SK-N-SH (cell line): ENCODE measurements around the gene FCHSD2. TPM values are rescaled to one million over a fixed set of nuclear protein-coding genes. Genes with fewer than 3 reads are reported as not detected.
A peak's percentile ranks its signal among the peaks of the same experiment; 100 is the strongest.

Source experiments
- CTCF ChIA-PET: fragments of 300-600, 350-600 bp; formaldehyde crosslinking; extraction: SDS; loops from one replicate; lab custom pipeline; 2021; lab: Yijun Ruan, JAX
- POLR2A ChIA-PET: fragments of 350-600 bp; sonication (Branson Sonifier 250); formaldehyde crosslinking; extraction: SDS; loops from one replicate; lab custom pipeline; 2020; ENCODE audit warnings: antibody characterized with exemption, inconsistent platforms; lab: Yijun Ruan, JAX
- DNase-seq: peaks from one replicate; pipeline ENCODE4 v3.0.0; 2012
- H2AFZ ChIP-seq: fragments of 200-600 bp; sonication (generic); 2 replicates; pipeline ENCODE4 v1.8.1; 2016; ENCODE audit warnings: antibody characterized with exemption, mild to moderate bottlenecking, low read depth
- H3F3A ChIP-seq: fragments of 200-600 bp; sonication (generic); replicated peaks from 2 replicates; pipeline ENCODE3; 2016; ENCODE audit warnings: antibody characterized with exemption, mild to moderate bottlenecking; ENCODE audit not compliant: insufficient read depth
- H3K27ac ChIP-seq, 2 experiments: fragments of 200-500 bp in 1 of 2; fragments of 200-600 bp in 1 of 2; sonication (Bioruptor generic) in 1 of 2; sonication (generic), shearing (Covaris generic) in 1 of 2; 2 replicates each; pipeline versions ENCODE4 v1.5.1 to v1.6.1; 2014 to 2016; ENCODE audit warnings: low read depth in 2 of 2, inconsistent platforms in 1 of 2, low read length in 1 of 2, mild to moderate bottlenecking in 1 of 2, mixed read lengths in 1 of 2
- H3K27me3 ChIP-seq: fragments of 200-600 bp; sonication (generic), shearing (Covaris generic); 2 replicates; pipeline ENCODE4 v1.6.1; 2016; ENCODE audit warnings: mixed run types; ENCODE audit not compliant: insufficient read depth
- H3K36me3 ChIP-seq, 2 experiments: fragments of 200-500 bp in 1 of 2; fragments of 200-600 bp in 1 of 2; sonication (Bioruptor generic) in 1 of 2; sonication (generic) in 1 of 2; replicated peaks in 1 of 2; 2 replicates each; pipeline versions ENCODE3 to v1.5.1; 2014 to 2016; ENCODE audit warnings: low read length in 1 of 2, mild to moderate bottlenecking in 1 of 2; ENCODE audit not compliant: insufficient read depth in 2 of 2, control insufficient read depth in 1 of 2
- H3K4me1 ChIP-seq, 2 experiments: fragments of 200-500 bp in 1 of 2; fragments of 200-600 bp in 1 of 2; sonication (Bioruptor generic) in 1 of 2; sonication (generic), shearing (Covaris generic) in 1 of 2; 2 replicates each; pipeline versions ENCODE4 v1.5.1 to v1.6.1; 2014 to 2016; ENCODE audit warnings: low read depth in 1 of 2, low read length in 1 of 2, mixed run types in 1 of 2; ENCODE audit not compliant: insufficient read depth in 2 of 2, control insufficient read depth in 1 of 2
- H3K4me2 ChIP-seq: fragments of 200-600 bp; sonication (generic), shearing (Covaris generic); 2 replicates; pipeline ENCODE4 v1.6.1; 2017; ENCODE audit warnings: mixed run types
- H3K4me3 ChIP-seq, 2 experiments: fragments of 200-500 bp in 1 of 2; fragments of 200-600 bp in 1 of 2; sonication (Bioruptor generic) in 1 of 2; sonication (generic), shearing (Covaris generic) in 1 of 2; 2 replicates each; pipeline versions ENCODE4 v1.5.1 to v1.8.1; 2014 to 2016; ENCODE audit warnings: low read depth in 2 of 2, inconsistent platforms in 1 of 2, low read length in 1 of 2, mild to moderate bottlenecking in 1 of 2, mixed read lengths in 1 of 2, moderate library complexity in 1 of 2
- H3K79me2 ChIP-seq: fragments of 200-600 bp; sonication (generic); 2 replicates; pipeline ENCODE4 v1.8.1; 2017; ENCODE audit warnings: mild to moderate bottlenecking; ENCODE audit not compliant: insufficient read depth
- H3K9ac ChIP-seq: fragments of 200-600 bp; sonication (generic); 2 replicates; pipeline ENCODE4 v1.6.1; 2017; ENCODE audit warnings: mixed run types
- H3K9me2 ChIP-seq: fragments of 200-600 bp; sonication (generic); 2 replicates; pipeline ENCODE4 v1.6.1; 2017; ENCODE audit warnings: mixed run types
- H3K9me3 ChIP-seq: fragments of 200-600 bp; sonication (generic); 2 replicates; pipeline ENCODE4 v1.6.1; 2017; ENCODE audit warnings: mixed run types, mild to moderate bottlenecking, moderate library complexity
- H4K20me1 ChIP-seq: fragments of 200-600 bp; sonication (generic); 2 replicates; pipeline ENCODE4 v1.6.1; 2017; ENCODE audit warnings: mild to moderate bottlenecking, mixed run types; ENCODE audit not compliant: insufficient read depth
- CHD2 ChIP-seq: fragments of 150-350 bp; IDR thresholded peaks from 2 replicates; pipeline ENCODE4 v1.6.1; 2018; ENCODE audit warnings: low read length; ENCODE audit not compliant: partially characterized antibody
- EP300 ChIP-seq, 2 experiments: IDR thresholded peaks; 2 replicates each; pipeline versions ENCODE4 v1.4.0 to v1.6.1; 2012; ENCODE audit warnings: borderline replicate concordance in 1 of 2, low read depth in 1 of 2, low read length in 1 of 2
- FOSL2 ChIP-seq: IDR thresholded peaks from 2 replicates; pipeline ENCODE4 v1.4.0; 2012; ENCODE audit warnings: low read depth, mild to moderate bottlenecking, moderate library complexity, borderline replicate concordance
- FOXM1 ChIP-seq: IDR thresholded peaks from 2 replicates; pipeline ENCODE4 v1.4.0; 2012; ENCODE audit warnings: low read depth, mild to moderate bottlenecking
- GATA2 ChIP-seq: sonication (generic); formaldehyde crosslinking; IDR thresholded peaks from 2 replicates; pipeline ENCODE4 v1.5.0; 2020; ENCODE audit warnings: mild to moderate bottlenecking, missing genetic modification reagents
- MEF2A ChIP-seq: IDR thresholded peaks from 2 replicates; pipeline ENCODE4 v1.4.0; 2012; ENCODE audit warnings: low read depth, borderline replicate concordance
- POLR2AphosphoS5 ChIP-seq: IDR thresholded peaks from 2 replicates; pipeline ENCODE4 v1.6.1; 2012; ENCODE audit warnings: low read depth, low read length
- RFX5 ChIP-seq: IDR thresholded peaks from 2 replicates; pipeline ENCODE4 v1.6.1; 2012; ENCODE audit warnings: mild to moderate bottlenecking, improper control_type of control experiment, low read length
- SMC3 ChIP-seq: IDR thresholded peaks from 2 replicates; pipeline ENCODE4 v1.6.1; 2012; ENCODE audit warnings: low read depth, low read length, improper control_type of control experiment
- TAF1 ChIP-seq: IDR thresholded peaks from 2 replicates; pipeline ENCODE4 v1.6.1; 2012; ENCODE audit warnings: low read depth, mild to moderate bottlenecking, low read length, moderate library complexity, borderline replicate concordance
- TEAD4 ChIP-seq: IDR thresholded peaks from 2 replicates; pipeline ENCODE4 v1.4.0; 2012; ENCODE audit warnings: mild to moderate bottlenecking, borderline replicate concordance; ENCODE audit not compliant: insufficient read depth
- WGBS: methylation state at CpG from one replicate; pipeline ENCODE4 v1.1.6; 2017; ENCODE audit warnings: low lambda C conversion rate; 5-methylcytosine and 5-hydroxymethylcytosine counted together
- polyA plus RNA-seq, 3 experiments: library from polyadenylated mRNA; depleted of rRNA; stranded (reverse); fragments of >200 nt; gene quantifications; 2 replicates each; pipeline ENCODE4 v1.2.3, GENCODE V29; 2012
- TF ChIP-seq, protein P1 (sequence below): fragments of 150-350 bp; IDR thresholded peaks from 2 replicates; pipeline ENCODE4 v1.6.1; 2017; ENCODE audit warnings: antibody characterized with exemption, low read length, low read depth, borderline replicate concordance
- TF ChIP-seq, protein P2 (sequence below): IDR thresholded peaks from 2 replicates; pipeline ENCODE4 v1.4.0; 2012; ENCODE audit warnings: low read depth, borderline replicate concordance
- TF ChIP-seq, protein P3 (sequence below): fragments of 200-600 bp; sonication (generic); IDR thresholded peaks from 2 replicates; pipeline ENCODE4 v1.6.1; 2017; ENCODE audit warnings: antibody characterized with exemption, mild to moderate bottlenecking, moderate library complexity

FCHSD2 gene
- polyA plus RNA-seq, 1 of the 3 experiments (the other 2 are of a cell fraction) = 10.4 TPM

DNA sequence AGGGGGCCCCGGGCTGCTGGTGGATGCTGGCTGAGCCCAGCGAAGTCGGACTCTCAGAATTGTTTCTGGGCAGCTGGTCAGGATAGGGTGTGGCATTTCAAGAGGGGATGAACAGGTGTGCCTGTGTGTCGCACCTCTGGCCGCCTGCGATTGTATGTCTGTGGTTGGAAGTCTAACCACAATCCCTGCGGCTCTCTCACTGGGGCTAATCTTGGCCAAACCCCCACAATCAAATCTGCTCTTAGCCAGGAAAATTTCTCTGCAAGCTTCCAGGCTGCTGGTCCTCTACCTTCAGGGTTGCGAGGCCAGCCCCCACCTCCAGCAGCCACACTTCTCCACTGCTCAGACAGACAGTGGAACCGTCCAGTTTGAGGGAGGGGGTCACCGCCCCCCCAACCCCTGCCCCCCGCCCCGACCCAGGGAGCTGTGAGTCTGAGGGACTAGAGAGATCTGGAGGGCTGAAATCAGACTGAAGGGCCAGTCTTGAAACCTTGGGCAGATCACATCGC is 327.0 kb downstream of the FCHSD2 start:
- no peak for DNase-seq
- peak overlapping the region; percentile 97 for H3K9ac ChIP-seq
- TF ChIP-seq, protein P1, sequence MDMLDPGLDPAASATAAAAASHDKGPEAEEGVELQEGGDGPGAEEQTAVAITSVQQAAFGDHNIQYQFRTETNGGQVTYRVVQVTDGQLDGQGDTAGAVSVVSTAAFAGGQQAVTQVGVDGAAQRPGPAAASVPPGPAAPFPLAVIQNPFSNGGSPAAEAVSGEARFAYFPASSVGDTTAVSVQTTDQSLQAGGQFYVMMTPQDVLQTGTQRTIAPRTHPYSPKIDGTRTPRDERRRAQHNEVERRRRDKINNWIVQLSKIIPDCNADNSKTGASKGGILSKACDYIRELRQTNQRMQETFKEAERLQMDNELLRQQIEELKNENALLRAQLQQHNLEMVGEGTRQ = no peak
- TF ChIP-seq RFX5 (no peak), GATA2 (no peak), MEF2A (no peak), EP300 (IDR thresholded peaks at IDR 0.05; ENCODE audit: borderline replicate concordance in 1 of 2, low read depth in 1 of 2, low read length in 1 of 2) (no peak), FOSL2 (no peak), FOXM1 (no peak), TEAD4 (no peak), CHD2 (no peak), POLR2AphosphoS5 (no peak), TAF1 (no peak), SMC3 (no peak)
- TF ChIP-seq, protein P2, sequence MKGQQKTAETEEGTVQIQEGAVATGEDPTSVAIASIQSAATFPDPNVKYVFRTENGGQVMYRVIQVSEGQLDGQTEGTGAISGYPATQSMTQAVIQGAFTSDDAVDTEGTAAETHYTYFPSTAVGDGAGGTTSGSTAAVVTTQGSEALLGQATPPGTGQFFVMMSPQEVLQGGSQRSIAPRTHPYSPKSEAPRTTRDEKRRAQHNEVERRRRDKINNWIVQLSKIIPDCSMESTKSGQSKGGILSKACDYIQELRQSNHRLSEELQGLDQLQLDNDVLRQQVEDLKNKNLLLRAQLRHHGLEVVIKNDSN = no peak
- TF ChIP-seq, protein P3, sequence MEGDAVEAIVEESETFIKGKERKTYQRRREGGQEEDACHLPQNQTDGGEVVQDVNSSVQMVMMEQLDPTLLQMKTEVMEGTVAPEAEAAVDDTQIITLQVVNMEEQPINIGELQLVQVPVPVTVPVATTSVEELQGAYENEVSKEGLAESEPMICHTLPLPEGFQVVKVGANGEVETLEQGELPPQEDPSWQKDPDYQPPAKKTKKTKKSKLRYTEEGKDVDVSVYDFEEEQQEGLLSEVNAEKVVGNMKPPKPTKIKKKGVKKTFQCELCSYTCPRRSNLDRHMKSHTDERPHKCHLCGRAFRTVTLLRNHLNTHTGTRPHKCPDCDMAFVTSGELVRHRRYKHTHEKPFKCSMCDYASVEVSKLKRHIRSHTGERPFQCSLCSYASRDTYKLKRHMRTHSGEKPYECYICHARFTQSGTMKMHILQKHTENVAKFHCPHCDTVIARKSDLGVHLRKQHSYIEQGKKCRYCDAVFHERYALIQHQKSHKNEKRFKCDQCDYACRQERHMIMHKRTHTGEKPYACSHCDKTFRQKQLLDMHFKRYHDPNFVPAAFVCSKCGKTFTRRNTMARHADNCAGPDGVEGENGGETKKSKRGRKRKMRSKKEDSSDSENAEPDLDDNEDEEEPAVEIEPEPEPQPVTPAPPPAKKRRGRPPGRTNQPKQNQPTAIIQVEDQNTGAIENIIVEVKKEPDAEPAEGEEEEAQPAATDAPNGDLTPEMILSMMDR = no peak
- TF ChIP-seq, all 33 proteins: peak for 0
- Histone ChIP-seq H3K79me2 (peaks cover 25% of the 10 kb centered on the region; the same call in 1 of the 2 replicates), H3F3A (no peaks in the 10 kb centered on the region), H3K27me3 (no peaks in the 10 kb centered on the region), H3K9me2 (no peaks in the 10 kb centered on the region), H3K36me3 (no peaks in the 10 kb centered on the region), H2AFZ (peak overlapping the region; percentile 89), H3K4me1 (peaks cover 8 to 33% of the 10 kb centered on the region in 2 experiments; a peak in 2 of 4 replicates), H3K4me3 (peak overlapping the region; percentile 83 to 92), H3K9me3 (no peaks in the 10 kb centered on the region), H3K4me2 (peak overlapping the region; percentile 97), H3K27ac (peak overlapping the region; percentile 91 to 96), H4K20me1 (no peaks in the 10 kb centered on the region)
- ChIA-PET CTCF (interaction anchor here (1.0 to 5.4 kb wide), 7 partner anchors 16 to 427 kb away, joined by 3 to 33 read pairs (median 5); no protein-coding TSS in a partner anchor), POLR2A (no interaction called here)
- 66% methylated on average over 3 of the region's 13 CpGs for WGBS
